ENCODE data around the gene TXNL4A.

Gene TXNL4A

DNA sequence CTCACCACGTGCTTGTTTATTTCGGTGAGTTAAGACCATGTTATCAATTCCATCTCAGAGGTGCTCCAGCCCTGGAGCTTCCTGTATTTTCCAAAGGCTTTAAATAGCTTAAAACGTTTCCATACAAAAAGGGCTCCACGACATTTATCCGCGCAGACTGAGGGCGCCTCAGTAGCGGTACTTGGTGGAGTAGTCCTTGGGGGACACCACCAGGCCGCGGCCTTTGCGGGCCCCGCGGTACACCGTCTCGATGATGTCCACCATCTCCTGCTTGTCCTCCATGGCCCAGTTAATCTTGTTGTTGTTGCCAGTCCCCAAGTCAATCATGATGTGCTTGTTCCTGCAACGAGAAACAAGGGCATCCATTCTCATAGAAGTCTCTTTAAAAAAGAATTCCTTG is 14.8 kb downstream of the TXNL4A start:
- no peak overlapping the region for H3K4me3 ChIP-seq (replicated peaks; ENCODE audit: low read depth, low read length)
- DNase-seq (ENCODE audit: extremely low read depth, low read depth), result no peak
- TF ChIP-seq, protein P1, sequence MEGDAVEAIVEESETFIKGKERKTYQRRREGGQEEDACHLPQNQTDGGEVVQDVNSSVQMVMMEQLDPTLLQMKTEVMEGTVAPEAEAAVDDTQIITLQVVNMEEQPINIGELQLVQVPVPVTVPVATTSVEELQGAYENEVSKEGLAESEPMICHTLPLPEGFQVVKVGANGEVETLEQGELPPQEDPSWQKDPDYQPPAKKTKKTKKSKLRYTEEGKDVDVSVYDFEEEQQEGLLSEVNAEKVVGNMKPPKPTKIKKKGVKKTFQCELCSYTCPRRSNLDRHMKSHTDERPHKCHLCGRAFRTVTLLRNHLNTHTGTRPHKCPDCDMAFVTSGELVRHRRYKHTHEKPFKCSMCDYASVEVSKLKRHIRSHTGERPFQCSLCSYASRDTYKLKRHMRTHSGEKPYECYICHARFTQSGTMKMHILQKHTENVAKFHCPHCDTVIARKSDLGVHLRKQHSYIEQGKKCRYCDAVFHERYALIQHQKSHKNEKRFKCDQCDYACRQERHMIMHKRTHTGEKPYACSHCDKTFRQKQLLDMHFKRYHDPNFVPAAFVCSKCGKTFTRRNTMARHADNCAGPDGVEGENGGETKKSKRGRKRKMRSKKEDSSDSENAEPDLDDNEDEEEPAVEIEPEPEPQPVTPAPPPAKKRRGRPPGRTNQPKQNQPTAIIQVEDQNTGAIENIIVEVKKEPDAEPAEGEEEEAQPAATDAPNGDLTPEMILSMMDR (IDR thresholded peaks at IDR 0.05; ENCODE audit: low read depth, low read length, missing control alignments), result no peak

DNA sequence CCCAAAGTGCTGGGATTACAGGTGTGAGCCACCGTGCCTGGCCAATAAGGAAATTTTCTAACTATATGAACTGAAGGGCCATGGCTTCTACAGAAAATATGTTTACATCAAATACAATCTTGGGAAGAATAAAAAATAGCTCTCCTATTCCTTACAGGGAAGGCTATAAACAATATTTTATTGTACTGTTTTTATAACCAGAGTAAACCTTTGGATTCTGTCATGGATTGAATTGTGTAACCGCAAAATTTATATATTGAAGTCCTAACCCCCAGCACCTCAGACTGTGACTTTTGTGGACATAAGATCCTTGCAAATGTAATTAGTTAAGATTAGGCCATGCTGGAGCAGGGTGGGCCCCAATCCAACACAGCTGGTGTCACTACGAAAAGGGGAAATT is 15.6 kb downstream of the TXNL4A start:
- DNase-seq (ENCODE audit: extremely low read depth, low read depth), result no peak
- H3K4me3 ChIP-seq (replicated peaks; ENCODE audit: low read depth, low read length), result no peak overlapping the region
- TF ChIP-seq, protein P1 (IDR thresholded peaks at IDR 0.05; ENCODE audit: low read depth, low read length, missing control alignments), result no peak

DNA sequence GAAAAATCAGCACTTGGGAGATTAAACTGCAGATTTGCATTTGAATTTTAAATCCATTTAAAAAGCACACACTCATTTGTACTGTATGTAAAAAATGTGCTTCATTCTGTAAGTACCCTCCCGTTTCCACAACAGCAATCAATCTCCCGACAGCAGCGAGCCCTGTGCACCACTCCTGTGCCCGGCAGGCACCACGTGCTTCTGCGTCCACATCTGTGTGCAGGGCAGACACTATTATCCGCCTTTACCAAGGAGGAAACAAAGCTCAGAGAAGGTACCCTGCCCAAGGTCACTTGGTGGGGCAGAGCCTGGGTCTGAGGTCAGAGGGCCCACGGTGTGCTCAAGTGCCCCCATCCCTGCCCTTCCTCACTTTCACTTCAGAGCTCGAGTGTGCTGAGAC is 16.4 kb downstream of the TXNL4A start:
- TF ChIP-seq, protein P1 (IDR thresholded peaks at IDR 0.05; ENCODE audit: low read depth, low read length, missing control alignments), result no peak
- no peak for DNase-seq (ENCODE audit: extremely low read depth, low read depth)
- no peak overlapping the region for H3K4me3 ChIP-seq (replicated peaks; ENCODE audit: low read depth, low read length)

DNA sequence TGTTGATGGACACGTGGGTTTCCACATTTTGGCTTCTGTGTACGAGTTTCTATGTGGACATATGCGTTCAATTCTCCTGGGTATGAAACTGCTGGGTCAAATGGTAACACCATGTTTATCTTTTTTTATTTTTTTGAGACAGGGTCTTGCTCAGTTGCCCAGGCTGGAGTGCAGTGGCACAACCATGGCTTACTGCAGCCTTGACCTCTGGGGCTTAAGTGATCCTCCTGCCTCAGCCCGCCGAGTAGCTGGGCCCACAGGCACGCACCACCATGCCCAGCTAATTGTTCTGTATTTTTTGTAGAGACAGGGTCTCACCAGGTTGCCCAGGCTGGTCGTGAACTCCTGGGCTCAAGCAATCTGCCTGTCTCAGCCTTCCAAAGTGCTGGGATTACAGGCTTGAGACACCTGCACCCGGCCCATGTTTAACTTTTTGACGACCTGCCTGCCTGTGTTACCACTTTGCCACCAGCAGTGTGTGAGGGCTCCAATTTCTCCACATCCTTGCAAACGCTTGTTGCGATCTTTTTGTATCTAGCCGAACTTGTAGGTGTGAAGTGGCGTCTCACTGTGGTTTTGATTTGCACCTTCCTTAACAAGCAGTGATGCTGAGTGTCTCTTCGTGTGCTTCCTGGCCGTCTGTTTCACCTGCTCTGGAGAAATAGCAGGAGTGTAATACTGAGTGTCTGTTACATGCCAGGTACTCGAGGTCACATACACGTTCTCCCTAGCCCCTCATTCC is 17.0 kb downstream of the TXNL4A start:
- no peak overlapping the region for H3K4me3 ChIP-seq (replicated peaks; ENCODE audit: low read depth, low read length)
- DNase-seq (ENCODE audit: extremely low read depth, low read depth), result no peak
- TF ChIP-seq, protein P1 (IDR thresholded peaks at IDR 0.05; ENCODE audit: low read depth, low read length, missing control alignments), result no peak

DNA sequence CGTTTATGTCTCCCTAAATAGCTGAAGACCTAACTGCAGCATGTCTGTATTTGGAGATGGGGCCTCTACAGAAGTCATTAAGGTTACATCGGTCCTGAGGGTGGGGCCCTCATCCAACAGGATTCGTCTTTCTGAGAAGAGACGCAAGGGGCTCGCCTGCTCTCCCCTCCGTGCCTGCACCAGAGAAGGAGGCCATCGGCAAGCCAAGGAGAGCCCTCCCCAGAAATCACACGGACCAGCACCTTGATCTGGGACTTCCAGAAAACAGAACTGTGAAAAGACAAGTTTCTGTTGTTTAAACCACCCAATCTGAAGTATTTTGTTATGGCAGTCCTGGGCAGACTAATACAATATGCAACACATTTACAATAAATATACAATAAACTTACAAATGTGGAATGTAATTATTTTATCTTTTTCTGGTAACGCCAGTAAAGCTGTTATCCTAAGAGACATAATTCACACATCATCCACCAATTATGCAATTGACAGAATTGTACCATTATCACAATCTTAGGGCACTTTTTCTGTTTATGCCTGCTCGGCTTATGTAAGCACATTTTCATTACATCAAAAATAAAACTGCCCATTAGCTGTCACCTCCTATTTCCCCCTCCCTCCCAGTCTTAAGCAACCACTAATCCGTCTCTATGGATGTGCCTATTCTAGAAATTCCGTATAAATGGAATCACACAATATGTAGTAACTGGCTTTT is 17.8 kb downstream of the TXNL4A start:
- no peak for DNase-seq (ENCODE audit: extremely low read depth, low read depth)
- TF ChIP-seq, protein P1 (IDR thresholded peaks at IDR 0.05; ENCODE audit: low read depth, low read length, missing control alignments), result no peak
- no peak overlapping the region for H3K4me3 ChIP-seq (replicated peaks; ENCODE audit: low read depth, low read length)

DNA sequence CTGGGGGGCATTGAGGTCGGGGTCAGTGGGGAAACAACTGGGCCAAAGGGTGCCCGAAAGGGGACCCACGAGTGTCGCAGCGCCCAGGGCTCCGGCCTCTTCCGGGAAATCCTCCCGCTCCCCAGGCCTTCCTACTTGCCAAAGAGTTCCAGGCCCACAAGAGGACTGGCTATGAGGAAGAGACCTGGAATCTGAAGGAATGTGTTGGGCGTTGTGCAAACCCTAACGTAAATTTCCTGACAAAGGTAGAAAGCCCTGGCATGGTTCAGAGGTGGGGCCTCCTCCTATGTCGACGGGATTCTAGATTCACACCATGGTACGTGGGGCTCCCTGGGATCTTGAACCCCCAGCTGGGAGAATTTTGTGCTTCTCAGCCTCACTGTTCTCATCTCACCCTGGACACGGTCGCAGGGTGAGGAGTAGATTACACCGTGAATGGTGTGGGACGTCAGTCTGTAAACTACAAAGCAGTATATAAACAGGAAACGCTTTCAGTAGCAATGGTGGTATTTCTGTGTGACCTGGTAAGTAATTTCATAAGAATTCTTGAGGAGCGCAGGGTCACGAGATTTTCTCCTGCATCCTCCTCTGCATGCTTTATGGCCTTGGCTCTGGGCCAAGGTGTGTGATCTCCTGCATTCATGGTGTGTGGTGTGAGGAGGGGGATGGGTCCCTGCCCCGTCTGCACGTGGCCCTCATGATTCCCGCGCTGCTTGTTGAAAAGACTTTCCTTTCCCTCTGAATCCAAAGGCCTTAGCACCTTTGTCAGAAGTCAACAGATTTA is 23.1 kb downstream of the TXNL4A start:
- DNase-seq (ENCODE audit: extremely low read depth, low read depth), result peak; percentile 64
- peak overlapping the region; percentile 52 for H3K4me3 ChIP-seq (replicated peaks; ENCODE audit: low read depth, low read length)
- TF ChIP-seq, protein P1 (IDR thresholded peaks at IDR 0.05; ENCODE audit: low read depth, low read length, missing control alignments), result no peak
